GM21390 (cell line): ENCODE data around the gene ABCA4.

Source experiments
- ATAC-seq: cut with Tn5 transposase; IDR thresholded peaks from one replicate; pipeline ENCODE4 v1.9.1; 2021; ENCODE audit not compliant: unreplicated experiment

The ABCA4 gene

DNA sequence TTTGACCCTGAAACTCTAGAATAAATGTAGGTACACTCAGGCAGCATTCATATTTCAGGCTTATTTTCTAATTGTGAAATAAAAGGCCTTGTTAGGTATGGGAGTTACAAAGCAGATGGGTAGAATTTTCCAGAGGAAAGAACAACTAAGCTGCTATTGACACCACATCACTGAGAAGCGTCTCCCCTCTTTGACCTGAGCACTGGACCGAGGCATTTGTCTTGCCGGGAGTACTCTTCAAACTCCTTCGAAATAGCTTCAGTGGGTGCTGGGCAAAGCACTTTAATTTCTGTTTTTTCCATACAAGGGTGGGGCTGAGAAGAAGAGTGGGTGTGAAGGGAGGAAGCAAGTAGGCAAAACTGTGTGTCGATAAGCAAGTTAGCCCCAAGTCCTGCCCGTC, 36.4 kb downstream of the ABCA4 start:
- ATAC-seq = no peak

DNA sequence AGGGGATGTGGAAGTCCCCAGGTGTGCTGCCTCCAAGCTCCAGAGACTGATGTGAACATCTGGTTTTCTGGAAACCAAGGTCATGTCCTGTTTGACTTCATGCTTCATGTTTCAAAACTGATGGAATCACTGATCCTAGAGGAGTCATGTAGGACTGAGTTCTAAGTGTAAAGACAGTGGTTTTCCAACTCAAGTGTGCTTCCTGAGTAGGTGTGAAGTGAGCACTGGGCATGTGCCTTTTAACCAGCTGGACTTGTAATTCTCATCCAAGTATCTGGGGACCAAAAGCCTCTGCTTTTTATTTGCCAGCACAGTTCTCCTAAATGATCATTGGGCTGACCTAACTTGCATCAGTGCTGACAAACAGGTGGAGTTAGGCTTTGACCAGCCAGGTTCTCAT, 36.9 kb downstream of the ABCA4 start:
- no peak for ATAC-seq

DNA sequence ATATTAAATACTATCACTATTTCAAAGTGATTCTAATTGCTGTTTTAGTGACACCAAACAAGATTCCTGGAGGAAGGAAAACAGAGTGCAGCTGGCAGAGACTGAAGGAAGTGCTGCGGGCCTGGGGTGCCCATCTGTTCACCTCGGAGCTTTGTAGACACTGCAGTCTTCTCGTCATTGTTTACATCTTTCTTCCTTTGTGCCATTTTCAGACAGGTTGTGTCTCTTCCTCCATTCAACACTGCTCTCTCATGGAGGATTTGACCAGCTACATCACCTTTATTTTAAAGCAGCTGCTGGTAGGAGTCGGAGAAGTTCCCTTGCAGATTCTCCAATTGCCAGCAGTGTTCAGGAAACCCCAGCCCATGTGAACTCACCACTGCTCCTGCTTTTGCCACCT, 37.3 kb downstream of the ABCA4 start:
- ATAC-seq = no peak

DNA sequence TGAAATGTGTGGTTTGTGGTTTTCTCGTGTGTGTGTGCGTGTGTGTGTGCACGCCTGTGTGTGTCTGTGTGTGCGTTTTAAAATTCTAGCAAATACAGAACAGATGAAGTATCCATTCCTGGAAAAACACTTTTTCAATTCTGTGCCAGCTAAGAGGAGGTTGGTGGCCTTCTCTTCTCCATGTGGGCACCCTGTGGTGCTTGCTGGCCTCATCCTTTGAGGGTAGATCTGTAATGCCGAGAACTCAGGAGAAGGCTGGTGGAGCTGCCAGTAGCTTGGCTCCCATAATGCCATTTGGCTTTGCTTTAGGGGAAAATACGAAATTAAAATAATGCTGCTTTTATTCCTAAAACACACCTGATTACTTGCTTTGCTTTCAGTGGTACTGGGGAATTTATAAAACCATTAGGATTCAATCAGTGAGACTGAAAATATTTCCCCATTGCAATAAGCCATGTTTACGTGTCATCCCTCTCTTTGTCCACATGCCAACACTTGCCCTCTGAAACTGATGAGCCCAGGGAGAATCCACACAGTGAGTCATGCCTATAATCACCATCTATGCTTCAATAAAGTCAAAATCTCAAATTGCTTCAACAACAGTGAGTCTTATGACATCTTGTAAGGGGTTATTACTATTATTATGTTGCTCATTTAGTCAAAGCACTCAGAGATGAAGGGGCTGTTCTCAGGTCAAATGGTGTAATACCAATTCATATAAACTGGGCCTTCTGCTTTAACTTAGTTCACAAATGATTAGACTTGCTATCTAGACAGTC, 39.2 kb downstream of the ABCA4 start:
- no peak for ATAC-seq

DNA sequence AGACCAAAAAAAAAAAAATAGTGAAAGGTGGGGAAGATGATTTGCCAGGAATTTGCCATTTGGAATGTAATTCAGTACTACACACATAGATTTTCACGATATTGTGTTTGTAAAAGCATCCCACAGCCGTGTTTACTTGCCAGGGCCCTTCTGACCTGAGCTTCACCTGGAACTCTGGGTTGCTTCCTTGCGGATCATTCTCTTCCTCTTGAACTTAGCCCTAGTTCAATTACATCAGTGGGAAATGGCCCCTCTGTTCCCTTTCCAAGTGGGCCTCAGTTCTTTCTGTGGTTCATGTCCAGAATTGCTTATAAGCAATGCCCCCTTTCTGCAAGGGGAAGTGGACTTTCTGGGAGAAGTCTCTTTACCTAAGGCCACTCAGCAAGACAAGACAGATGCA, 41.0 kb downstream of the ABCA4 start:
- no peak for ATAC-seq

DNA sequence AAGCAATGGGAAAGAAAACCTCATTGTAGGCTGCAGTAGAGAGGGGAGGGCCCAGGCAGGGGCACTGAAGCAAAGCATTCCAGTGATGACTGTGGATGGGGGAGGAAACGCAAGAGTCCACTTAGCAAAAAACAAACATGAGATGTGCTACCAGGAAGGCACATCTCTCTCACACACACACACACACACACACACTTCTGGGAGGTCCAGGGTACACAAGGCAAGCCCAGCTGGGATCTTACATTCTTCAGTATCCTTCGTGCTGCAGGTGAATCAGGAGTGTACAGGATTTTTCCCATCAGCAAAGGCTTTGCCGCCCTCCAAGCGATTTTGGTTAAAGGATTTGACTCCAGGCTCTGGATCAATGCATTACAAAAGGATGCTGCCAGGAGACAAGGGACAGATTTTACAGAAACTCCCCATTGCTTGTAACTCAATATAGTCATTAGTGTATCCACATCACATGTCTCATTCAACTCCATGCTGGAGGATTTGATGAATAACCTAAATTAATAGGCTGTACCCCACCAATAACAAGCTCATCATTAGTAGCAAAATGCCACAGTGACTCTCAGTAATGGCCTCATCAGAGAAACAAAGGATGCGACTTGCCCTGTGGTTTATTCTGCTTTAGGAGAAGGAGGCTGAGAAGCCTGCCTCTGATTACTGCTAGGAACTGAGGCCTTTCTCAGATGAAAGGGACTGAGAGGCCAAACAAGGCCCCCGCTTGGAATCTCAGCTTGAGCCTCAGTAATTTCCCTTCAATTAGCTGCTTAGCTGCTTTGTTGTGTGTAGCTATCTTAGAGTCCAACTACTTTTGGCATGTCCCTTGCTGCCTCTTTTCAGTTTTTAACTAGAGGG, 41.6 kb downstream of the ABCA4 start:
- no peak for ATAC-seq

DNA sequence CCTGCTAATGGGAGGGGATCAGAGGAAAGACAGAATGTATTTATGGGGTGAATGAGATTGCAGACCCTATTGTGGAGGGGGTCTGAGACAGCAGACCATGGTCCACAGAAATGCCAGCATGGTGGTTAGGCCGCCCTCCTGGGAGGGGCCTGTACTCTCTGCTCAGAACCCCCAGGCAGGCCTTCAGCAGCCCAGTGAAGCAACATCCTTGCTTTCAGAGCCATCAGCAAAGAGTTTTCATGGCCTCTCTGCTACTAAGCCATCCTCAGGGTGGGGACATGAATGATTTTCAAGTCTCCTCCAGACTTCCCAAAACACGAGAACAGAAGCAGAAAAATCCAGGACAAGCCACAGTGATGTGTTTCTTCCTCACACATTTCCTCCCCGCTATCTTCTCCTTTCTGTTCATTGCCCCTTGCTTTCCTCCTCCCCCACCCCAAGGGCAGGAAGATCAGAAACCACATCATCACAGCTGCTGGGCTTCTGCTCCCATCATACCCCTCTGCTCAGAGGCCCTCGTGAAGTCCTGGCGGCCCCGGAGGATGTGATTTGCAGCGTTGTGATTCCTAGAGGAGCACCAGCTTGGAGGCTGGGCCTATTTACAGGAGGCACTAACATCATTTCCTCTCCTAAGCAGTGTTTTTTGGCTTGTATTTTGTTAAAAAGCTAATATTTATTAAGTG, 48.0 kb downstream of the ABCA4 start:
- no peak for ATAC-seq

DNA sequence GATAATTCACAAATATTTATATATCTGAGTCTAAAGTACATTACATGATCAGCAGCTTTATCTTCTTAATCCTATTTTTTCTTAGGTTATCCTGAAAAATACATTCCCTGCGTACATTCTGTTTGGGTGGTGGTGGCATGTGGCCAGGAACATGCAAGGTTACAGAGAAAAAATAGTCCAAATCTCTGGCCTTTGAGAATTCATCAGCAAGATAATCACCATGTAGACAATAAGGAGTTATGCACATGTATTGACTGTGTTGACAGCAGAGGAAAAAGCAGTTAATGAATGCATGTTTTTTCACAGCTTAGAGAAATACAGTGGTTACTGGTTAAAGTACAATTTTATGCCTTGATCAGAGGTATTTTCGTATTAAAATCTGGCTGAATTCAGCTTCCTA, 49.0 kb downstream of the ABCA4 start:
- ATAC-seq = no peak

DNA sequence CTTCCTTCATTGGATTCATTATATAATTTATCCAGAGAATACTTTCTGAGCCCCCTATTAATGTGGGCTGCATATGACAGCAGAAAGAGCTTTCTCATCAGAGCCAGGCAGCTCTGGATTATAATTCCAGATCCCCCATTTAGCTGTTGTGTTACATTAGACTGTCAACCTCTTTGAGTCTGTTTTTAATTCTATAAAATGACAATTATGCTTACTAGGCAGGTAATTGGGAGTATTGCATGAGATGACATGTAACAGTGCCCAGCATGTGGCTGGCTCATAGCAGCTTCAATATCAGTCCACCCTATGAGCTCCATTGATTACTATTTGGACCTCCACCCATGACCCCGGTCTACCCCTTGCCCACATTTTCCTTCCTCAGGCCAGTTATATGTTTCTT, 49.6 kb downstream of the ABCA4 start:
- ATAC-seq = no peak

DNA sequence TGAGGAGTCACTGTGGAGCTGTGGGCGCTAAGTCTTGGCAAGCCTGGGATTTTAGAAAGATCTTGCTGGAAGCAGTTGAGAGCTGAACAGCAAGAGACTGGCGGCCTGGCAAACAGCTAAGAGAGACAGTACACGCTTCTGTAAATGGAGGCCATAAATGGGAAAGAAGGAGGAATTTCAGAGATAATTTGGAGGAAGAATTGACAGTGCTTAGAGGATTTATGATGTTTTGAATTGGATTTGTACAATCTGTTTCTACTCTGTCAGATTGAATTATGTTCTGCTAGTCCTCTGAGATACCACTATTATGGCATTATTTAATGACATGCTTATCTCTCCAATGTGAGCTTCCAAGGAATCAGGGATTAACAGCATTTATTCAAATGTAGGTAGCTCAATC, 50.1 kb downstream of the ABCA4 start:
- no peak for ATAC-seq

DNA sequence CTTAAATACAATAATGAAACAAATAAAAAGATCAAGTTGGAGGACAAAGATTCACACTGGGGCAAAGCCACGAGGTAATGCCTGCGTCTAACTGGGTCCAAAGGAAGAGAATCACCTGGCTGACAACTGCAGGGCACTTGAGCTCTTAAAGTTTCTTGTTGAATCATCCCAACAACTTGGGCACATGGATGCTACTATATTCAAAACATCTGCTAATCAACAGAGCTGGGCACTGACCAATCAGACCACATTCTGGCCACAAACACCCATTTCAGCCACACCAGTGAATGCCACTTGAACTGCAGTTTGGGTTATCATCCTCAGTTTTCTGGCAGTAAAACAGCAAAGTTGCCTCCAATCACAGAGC, 51.0 kb downstream of the ABCA4 start:
- ATAC-seq = no peak

DNA sequence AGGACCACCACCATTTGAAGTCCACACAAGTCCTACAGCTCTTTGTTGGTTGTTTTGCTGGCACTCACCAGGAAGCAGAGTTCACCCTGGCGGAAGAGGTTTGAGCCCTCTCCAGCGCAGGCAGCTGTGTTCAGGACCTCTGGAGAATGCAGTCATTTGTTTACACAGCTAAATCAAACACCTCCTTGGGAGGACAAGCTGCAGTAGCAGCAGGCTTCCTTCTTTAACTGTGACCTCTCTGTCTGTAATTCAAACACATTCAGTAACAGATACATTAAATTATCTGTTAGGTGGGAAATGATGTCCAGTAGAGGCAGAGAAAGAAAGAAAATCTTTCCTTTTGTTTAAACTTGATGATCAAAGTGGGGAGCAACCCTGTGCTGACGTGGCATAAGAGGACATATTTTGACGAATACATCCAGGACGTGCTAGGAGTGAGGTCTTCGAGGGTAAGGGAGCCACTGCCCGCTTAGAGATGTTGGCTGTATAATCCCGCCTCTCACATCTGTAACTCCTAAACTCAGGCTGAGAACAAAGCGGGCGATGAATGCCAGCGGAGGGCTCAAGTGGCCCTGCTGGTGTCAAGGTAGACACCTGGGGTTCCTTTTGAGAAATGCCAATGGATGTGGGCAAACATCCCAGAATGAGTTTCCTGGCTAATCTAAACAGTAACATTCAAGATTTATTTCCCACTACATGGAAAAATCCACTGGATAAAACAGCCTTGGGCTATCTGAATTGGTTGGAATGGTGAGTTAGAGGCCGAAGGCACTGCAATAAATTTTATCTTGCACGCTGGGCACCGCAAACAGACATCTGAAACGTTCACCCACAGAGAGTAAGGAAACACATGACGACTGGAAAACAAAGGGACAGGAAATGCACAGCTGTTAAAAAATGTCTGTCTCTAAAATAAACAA, 51.7 kb downstream of the ABCA4 start:
- no peak for ATAC-seq

DNA sequence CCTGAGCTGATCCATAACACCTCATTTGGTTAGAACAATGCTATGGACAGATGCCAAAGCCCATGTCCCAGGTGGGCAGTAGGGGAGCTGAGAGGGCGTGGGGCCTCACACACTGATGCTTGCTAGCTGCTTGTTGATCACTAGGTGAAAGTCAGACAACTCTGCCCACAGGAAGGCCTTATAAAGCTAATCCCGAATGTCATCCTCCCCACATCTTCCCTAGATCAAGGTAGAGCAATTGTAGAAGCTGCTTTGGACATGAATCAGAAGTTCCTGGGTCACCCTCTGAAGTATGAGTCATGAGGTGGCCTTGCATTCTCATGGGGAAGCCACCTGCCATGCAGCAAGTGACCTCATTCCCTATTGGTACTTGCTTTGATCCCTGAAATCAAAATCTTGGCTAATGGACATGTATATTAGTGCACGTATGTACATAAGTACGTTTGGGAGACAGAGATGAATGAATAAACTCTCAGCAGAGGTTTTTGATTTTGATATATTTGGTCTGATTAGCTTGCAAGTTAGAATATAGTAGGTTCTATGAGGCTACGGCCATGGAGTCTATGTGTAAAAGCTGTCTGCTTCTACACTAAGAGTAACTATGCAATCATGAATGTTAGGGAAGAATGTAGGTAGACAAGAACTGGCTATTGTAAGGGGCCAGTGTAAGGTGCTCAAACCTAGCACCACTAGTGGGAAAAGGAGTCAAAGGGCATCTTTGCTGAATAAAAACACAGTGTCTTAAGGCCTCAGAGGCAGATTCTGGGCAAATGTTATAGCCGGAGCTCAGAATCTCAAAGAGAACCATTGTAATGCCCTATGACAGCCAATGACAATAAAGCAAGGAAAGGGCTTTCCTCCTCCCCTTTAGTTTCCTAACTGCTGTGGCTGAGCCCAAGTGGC, 52.6 kb downstream of the ABCA4 start:
- no peak for ATAC-seq

DNA sequence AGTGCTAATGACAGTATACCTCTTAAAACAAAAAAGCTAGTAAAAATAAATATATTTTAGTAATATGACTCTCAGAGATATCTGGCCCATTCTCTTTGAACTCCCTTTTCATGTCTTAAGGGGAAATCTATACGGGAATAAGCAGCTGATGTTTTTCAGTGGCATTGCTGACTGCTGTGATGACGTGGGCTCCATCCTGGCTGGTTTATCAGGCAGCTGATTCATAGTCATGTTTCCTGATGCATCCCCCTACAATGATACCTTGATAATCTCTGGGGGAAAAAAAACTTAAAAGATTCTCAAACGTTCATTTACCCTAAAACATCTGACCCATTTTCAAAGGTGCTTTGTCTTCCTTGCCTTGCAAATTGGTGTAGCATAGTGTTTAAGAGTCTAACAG, 53.8 kb downstream of the ABCA4 start:
- ATAC-seq = no peak

DNA sequence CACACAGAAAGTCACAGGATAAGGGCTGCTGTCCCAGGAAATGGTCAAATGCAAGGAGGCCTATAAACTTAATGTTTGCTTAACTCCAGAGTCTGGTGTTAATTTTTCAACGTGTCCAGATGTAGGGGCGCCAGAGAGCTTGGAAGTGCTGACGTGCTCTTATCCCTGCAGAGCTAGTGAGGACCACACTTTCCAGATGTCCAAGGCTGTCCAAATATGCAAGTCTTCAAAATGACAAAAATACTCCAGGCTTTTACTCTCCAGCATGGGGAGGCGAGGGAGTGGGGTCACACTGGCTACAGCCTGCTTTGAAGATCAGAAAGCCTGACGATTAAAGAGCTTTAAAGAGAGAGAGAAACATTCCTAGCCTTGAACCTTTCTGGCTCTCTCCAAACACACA, 57.6 kb downstream of the ABCA4 start:
- no peak for ATAC-seq

DNA sequence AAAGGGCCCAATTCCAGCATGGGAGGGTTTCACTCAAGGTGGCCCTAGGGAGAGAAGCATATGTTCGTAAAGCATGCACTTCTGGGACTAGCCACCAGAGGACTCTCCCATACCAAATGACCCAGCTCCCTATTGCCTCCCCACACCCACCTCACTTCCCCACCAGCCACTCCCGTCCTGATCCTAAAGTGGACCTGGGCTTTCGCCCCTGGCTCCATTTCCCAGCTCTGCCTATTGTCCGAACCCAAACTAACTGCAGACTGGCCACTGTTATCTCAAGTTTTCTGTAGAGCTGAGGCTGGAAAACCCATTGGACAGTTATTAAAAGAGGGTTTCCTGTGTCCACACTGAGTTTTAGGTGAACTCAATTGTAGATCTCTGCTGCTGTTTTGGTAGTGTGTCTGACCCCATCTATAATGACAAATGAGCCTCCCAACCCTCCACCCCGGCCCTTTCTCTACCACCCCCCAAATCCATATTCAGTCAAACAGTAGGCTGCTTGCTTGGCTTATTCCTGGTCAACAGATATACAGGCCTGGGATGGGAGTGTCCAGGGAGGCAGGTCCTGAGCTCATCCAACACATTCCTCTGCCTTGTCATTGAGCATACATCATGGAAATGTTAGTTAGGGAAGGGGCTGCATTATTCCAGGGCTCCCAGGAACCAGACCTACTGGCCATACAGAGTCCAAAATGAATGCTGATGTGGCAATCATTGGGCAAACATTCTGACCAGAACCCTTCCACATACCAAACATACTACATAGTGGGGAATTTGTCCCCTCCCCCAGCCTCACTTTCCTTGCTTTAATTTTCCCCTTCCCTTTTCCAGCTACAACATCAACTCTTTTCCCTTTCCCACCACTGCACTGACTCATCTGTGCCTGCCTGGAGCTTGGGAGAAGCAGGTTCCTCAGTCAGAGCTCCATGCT, 59.2 kb downstream of the ABCA4 start:
- ATAC-seq = peak; percentile 94

DNA sequence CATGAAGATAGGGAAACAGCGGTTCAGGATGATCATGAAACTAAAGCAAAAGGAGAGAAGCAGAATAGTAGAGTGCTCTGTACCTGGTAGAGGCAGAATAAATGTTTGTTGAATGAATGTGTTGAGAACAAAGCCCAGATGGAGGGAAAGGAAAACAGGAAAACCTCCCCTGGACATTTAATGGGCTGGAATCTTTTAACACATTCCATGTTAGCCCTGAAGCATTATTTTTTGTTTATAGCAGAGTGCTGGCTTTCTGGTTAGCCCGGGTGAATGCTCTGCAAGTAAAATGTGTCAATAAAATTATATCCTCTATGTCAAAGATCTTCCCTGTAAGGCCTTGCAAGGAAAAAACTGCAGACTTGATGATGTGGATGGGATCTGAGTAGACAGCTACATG, 60.2 kb downstream of the ABCA4 start:
- ATAC-seq = no peak

DNA sequence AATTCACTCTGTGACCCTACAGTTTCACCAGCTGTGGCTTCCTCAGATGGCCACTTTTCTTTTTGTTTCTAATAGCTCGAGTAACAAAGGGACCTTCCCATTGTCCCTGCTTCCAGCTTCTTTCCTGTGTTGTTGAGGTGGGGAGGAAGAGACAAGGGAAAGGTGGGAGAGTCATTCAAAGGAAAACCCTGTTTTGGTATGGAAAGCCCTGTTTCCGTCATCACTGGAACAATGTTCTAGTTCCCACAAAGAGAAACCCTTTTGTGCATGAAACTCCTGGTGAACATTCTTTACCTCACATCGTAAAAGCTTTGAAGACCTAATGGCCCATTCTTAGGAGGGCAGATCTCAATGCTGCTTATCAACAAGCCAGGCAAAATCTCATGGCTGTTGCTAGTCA, 62.2 kb downstream of the ABCA4 start:
- ATAC-seq = no peak

DNA sequence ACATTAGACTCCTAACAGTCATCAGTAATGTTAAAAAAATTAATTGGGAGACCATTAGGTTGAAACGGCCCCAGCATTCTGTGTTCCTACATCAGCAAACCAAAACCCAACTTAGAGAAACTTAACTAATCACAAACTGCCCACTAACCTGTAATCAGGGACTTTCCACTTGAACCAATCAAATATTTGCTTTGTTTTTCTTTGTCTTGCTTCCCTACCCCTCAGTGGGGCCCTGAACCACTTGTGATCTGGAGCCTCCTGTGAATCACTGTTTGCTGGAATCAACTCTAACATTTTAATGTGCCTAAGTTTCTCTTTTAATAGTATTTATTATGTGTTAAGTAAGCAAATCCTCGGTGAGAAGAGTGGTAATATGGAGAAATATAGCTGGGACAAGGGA, 64.0 kb downstream of the ABCA4 start:
- ATAC-seq = no peak
